NCI-H2227 (cell line): Measurements from ENCODE around the gene CDK17.
"Not testable (repeated sequence)": the region's sequence is repeated elsewhere in the genome, so short reads cannot be mapped to it uniquely, and the experiment has no call there.

ENCODE experiments used
- DNase-seq: peaks from one replicate; lab custom pipeline; 2025; ENCODE audit not compliant: unreplicated experiment; lab: John Stamatoyannopoulos, UW

The CDK17 gene

DNA sequence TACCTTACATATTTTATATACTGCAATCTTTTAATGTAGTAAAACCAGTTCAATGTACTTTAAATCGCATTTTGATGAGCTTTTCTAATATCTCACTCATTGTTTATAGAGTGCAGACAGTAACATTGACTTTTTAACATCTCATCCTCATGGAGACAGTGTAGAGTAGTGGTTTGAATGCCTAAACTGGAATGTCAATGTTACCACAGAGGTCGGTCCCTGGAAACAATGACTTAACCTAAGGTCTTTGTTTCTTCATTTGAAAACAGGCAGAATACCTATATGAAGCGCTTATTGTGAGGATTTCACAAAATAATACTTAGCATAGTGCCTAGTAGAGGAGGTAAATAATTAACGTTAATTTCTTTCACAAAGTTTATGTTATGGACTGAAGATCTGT, 5.0 kb downstream of the CDK17 start:
- DNase-seq: no peak

DNA sequence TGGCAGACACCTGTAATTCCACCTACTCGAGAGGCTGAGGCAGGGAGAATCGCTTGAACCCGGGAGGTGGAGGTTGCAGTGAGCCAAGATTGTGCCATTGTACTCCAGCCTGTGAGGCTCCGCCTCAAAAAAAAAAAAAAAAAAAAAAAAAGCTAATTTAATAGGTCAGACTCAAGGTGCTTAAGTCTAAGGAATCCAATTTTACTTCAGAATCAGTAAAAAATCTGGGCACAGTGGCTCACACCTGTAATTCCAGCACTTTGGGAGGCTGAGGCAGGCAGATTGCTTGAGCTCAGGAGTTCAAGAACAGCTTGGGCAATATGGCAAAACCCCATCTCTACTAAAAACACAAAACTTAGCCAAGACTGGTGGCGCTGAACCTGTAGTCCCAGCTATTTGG, 7.0 kb downstream of the CDK17 start:
- DNase-seq: not testable (repeated sequence)

DNA sequence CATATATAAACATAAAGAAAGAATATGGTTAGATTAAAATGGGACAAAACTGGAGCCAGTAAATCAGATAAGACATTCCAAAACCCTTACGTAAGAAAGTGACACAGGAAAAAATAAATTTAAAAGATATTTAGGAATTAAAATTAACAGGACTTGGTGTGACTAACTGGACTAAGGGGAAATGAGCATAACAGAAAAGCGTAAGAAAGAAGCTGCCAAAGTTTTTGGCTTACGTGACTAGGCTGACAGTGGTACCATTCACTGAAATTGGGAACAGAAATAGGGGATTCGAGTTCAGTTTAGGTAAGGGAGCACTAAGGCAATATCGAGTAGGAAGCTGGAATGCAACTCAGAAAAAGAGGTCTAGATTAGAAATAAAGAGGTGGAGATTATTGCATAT, 7.8 kb downstream of the CDK17 start:
- DNase-seq: no peak

DNA sequence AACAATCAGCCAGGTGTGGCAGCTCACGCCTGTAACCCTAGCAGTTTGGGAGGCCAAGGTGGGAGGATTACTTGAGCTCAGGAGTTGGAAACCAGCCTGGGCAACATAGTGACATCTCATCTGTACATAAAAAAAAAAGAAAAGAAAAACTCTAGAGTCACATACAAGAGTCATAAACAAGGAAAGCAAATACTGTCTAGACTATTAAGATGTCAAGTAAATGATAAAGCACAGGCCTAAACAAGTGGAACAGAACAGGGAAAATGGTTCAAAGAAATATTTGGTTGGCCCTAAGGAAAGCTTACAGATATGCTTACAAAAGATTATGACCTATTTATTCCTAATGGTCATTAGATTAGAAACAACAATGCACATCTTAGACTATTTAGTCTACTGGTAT, 12.3 kb downstream of the CDK17 start:
- DNase-seq: no peak

DNA sequence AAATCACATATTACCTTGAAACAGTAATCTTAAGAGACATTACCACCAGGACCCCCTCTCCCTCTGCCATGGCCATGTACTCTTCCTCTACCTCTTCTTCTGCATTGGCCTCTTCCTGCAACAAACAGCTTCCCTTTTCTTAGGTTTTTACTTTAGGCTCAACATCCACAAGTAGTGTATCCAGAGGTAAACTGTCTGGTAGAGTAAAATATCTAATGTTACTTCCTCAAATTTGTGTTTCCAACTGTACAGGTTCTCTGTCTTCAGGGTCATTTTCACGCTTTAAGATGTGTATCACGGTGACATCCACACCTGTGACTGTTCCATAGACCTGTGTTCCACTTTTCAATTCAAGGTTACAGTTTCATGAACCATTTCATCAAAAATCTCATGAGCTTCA, 13.4 kb downstream of the CDK17 start:
- no peak for DNase-seq

DNA sequence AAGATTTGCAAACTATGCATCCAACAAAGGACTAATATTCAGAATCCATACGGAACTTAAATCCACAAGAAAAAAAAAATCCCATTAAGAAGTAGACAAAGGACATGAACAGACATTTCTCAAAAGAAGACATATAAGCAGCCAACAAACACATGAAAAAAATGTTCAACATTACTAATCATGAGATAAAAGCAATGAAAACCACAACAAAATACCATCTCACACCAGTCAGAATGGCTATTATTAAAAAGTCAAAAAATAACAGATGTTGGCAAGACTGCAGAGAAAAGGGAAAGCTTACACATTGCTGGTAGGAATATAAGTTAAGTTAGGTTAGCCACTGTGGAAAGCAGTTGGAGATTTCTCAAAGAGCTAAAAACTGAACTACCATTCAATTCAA, 16.2 kb downstream of the CDK17 start:
- no peak for DNase-seq

DNA sequence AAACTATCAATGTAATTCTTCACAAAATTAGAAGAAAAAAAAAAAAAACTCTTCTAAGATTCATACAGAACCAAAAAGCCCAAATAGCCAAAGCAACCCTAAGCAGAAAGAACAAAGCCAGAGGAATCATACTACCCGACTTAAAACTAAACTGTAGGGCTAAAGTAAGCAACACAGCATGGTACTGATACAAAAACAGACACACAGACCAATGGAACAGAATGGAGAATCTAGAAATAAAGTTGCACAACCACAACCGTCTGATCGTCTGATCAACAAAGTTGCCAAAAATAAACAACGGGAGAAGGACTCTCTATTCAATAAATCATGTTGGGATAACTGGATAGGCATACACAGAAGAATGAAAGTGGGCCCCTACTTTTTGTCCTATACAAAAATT, 16.9 kb downstream of the CDK17 start:
- no peak for DNase-seq

DNA sequence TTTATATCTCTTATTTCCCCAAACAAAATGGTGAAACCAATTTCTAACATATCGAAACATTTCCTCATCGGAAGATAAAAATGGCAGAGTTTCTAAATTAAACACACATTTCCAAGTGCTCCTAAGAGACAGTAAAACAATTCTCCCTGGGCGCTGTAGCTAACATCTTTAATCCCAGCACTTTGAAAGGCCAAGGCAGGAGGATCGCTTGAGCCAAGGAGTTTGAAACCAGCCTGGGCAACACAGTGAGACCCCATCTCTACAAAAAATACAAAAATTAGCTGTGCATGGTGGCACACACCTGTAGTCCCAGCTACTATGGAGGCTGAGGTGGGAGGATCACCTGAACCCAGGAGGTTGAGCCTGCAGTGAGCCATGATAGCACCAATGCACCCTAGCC, 20.5 kb downstream of the CDK17 start:
- DNase-seq: not testable (repeated sequence)

DNA sequence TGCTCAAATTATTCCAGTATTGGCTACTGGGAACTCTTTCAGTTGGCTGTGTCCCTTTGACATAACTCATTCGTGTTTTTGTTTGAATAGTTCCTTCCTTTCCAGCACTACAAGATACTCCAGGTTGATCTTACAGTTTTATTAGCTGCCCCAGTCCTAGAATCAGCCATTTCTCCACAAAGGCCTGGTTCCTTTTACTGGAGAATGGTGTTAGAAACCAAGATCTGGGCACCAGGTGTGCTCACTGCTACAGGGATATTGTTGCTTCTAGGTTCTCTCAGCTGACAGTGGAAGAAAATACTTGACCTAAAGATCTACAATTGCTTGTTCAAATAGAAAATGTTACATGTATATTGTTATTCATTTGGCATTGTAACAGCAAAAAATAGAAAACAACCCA, 21.9 kb downstream of the CDK17 start:
- no peak for DNase-seq

DNA sequence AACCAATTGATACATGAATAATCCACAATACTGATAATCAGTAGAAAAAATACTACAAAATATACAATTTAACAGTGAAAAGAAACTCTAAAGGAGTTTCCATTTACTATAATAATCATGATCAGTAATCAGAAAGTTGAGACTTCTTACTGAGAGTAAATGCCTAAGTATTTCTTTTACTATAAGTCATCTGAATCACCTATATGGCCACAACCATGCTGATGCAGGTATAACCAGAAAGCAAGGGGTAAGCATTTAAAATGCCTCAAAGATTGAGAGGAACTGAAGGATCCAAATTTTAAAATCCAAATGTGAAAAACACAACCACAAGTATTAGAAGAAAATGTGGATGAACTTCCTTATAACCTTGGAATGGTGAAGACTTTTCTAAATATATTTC, 23.4 kb downstream of the CDK17 start:
- DNase-seq: no peak

DNA sequence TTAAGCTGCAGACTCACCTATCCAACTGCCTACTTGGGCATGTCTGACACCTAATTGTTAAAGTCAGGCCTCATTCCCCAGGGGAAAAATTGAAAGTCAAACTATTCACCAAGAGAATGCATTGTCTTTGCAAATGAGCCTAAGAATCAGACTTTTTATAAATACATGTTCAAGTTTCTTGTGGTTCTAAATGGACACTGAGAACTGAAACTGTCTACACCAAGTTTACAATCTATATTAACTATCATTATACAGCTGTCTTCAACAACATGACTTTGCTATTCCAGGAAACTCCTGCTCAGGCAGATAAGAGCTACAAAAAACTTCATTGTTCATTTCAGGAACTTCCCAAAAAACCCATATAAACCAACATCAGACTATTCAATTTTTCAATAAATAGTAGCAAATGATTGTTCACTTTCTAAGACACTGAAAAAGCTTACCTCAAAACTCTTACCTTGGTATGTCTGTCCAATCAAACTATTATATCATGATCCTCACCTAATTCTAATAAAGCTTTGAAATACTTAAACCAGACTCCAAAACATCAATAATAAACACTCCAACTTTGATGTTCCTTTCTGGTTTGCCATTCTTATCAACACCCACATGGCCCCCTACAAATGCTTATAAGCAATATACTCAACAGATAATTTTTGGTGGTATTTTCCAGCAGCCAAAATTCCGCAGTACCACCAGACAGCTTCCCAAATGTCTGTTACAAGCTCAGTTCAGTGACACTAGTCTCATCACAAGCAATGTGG, 24.2 kb downstream of the CDK17 start:
- DNase-seq: no peak

DNA sequence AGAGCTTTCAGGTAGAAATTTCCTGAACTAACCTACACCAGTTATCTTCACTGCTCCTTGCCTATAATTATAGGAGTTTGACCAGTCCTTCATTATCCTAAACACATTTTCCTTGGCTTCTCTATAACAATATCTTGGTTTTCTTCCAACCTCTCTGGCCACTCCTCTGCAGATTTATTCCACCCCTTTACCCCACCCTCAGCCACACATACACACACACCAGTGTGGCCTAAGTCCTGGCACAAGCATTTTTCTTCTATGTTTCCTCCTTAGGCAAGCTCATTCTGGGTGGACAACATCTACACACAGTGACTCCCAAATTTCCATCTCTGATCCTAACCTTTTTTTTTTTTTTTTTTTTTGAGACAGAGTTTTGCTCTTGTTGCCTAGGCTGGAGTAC, 25.1 kb downstream of the CDK17 start:
- no peak for DNase-seq

DNA sequence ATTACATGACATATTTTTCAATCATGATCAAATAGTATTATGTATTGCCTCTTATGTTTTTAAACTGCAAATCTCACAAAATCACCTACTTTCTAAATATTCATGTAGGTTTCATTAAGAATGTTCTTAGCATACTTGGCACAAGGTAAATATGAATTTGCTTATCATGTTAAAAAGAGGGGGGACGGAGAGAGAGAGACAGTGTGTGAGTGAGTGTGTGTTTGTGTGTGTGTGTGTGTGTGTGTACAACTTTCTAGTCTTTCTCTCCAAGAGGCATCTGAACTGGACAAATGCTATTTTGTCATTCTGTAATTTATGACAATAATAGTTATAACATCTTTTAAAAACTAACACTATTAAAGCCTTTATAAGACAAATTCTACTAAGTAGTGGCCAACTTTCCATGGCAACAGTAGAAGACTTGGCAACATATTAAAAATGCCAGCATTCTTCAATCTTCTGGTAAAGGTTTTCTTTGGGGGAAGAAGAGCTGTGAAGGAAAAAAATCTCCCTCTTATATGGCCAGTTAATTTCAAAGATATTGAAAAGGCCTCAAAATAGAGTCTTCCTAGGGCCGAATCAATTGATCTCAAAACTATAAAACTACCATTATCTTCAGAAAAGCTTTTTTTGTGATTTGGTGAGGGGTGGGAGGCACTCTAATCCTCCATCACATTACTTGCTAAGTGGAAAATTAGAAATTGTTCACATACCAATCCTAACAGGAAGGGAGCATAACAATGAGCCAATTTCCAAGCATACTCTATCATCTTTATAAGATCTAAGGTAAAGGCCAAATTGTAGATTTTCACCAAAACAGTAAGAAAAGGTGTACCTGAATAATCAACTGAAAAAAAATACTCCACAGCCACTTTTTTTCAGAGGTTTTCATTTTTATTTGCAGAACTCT, 28.2 kb downstream of the CDK17 start:
- DNase-seq: no peak

DNA sequence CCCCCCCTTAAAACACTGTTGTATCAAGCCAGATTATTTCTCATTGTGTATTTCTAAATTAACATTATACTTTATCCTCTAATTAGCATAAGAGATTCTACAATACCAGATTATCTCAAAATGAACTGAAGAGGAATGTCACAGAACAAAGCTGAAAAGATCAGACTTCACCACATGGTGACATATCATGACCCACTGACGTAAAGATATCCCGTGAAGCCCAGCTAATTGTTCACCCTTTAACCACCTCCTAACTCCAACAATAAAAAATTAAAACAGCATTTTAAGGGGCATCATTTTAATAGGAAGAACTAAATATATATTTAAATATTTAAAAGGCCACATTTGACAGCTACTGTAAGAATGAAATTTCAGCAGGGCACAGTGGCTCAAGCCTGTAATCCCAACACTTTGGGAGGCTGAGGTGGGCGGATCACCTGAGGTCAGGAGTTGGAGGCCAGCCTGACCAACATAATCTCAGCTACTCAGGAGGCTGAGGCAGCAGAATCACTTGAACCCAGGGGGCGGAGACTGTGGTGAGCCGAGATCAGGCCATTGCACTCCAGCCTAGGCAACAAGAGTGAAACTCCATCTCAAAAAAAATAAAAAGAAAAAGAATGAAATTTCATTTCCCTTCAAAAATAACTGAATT, 29.0 kb downstream of the CDK17 start:
- no peak for DNase-seq

DNA sequence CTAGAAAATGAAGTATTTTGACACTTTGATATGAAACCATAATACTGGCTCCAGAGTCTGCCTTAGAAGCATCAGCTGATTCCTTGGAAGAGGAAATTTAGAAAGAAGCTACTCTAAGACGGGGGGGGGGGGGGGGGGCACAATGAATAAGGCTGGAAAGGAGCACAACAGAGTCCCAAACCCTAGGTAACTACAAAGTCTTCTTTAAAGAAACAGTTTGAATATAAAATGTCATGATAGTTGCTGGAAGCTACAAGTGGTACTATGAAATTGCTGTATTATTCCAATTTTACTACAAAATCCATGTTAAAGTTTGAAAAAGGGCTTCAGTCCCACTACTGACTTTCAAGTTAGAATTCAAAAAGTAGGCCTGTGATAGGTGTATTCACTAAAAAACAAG, 31.6 kb downstream of the CDK17 start:
- DNase-seq: no peak

DNA sequence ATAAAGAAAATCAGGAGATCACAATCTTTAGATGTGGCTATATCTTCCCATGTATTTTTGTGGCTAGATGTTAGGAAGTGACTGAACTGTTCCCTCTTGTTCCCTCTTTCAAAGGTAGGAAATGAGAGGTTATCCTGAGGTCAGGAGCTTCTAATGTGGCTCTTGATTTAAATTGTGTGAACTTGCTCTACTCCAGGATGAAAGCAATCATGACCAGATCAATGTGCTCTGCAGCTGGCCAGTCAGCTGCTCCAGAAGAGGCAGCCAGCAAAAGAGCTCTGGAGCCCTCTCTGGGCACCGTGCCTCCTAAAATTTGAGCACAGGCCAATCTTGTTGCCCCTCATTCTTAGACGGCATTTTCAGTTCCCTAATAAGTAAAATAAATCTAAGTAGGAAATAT, 32.0 kb downstream of the CDK17 start:
- DNase-seq: no peak

DNA sequence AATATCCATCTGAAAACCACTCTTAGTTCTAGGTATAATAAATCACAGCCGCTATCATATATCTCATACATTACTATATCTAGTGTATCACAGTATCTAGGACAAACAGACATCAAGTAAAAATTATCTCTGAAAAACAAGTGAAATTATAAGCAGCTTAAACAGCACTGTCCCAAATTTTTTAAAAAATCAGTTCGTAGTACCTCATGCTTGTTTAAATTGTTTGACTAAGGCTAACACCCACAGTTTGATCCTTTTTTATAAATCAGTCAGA, 33.9 kb downstream of the CDK17 start:
- DNase-seq: no peak

DNA sequence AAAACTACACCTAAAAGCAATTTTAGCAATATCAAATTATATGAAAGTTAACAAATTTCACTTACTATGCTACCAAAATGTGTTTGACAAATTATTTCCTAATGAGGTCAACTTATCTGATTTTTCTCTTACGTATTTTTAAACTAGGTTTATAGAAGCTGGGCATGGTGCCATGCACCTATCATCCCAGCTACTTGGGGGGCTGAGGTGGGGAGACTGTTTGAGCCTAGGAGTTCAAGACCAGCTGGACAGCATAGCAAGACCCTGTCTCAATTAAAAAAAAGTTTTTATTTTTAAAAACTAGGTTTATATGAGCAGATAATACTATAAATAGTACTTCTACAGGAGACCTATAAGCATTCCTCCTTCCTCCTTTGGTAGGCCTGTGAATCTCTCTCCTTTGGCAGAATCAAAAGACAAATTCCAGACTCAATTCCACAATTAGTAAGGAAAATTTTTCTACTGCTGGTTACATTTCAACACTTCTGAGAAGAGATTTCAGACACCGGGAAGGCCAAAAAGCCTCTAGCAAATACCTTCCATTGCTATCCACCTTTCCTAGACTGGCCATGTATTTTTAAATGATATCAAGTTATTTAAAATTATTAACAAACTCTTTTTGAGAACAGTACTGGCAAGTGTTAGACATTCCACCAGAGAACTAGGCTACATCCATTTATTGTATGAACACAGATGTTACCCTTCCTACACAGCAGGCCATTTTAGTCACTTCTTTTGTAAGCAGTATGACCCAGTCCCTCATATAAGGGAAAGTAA, 34.4 kb downstream of the CDK17 start:
- no peak for DNase-seq

DNA sequence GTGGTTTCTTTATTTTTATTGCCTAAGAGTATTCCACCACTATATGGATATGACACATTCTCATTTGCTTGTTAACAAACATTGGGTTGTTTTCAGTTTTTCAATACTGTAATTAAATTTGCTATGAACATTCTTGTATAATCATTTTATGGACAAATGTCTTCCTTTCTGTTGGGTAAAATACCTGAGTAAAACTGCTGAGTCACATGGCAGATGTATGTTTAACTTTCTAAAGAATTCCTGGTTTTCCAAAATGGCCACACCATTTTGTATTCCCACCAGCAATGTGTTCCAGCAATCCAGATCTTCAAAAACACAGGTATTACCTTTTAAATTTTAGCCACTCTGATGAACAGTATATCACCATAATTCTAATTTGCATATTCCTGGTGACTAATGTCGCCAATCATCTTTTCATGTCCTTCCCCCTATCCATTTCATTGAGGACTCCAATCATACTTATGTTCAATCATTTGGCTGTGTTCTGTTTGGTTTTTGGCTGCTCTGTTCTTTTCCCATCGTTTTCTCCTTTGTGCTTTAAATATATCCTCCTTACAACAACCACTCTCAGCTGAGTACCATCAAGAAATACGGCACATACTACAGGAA, 36.0 kb downstream of the CDK17 start:
- DNase-seq: no peak

DNA sequence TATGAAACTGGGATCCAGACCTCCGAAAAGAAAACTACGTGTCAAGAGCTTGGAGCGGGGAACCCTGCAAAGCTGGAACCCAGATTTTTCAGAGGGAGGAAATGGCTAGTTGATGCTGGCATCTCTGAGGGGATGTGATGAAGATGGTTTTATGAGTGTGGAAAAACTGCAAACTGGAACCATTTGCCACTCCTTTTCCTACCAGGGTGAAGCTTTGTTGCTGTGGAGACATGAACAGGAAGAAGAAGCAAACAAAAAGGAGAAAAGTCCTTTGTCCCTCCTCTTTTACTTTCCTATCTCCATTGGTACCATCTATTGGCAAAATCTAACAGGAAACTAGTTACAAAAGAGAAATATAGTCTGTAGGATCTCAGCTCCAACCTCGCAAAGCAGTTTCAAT, 39.2 kb downstream of the CDK17 start:
- DNase-seq: no peak

DNA sequence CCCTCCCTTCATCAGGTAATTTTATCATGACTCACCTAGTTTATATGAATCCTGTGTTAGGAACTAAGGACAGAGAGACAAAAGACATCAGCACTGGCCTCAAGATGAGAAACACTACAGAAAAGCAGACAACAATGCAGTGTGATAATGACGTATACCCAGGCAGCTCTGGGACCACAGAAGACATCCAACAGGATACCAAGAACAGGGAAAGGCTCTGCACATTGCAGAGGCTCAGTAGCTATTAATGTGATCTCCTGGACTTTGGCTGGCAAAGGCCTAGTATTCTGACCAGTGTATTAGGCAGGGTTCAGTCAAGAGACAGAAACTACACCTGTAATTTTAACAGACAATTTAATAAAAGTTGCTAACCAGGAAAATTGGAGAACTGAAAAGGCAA, 39.7 kb downstream of the CDK17 start:
- no peak for DNase-seq
